ENCODE data around the gene SNPH.
"Not testable (repeated sequence)": the region's sequence is repeated elsewhere in the genome, so short reads cannot be mapped to it uniquely, and the experiment has no call there.

The SNPH gene

DNA sequence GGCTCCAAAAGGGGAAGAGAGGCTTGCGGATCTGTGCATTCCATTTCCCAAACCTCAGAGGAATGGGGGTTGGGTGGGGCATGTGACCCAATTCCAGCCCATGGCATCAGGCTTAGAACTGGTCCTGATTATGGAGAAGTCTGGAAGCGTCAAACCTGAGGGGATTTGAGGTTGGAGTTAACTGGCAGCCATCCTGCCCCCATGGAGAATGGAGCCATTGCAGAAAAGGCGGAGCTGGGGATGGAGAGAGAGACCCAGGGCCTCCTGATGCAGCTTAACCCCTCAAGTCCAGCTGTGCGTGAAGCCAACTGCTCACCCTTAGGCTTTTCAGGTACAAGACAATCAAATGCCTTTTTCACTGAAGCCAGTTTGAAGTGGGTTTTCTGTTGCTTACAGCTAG lies 72.7 kb downstream of the SNPH start:
- DNase-seq (ENCODE audit: low spot score), result no peak
- Histone ChIP-seq H4K8ac (ENCODE audit: low read depth, low read length) (no peak overlapping the region), H3K27me3 (ENCODE audit: control insufficient read depth in 3 of 3, insufficient read depth in 3 of 3, low read depth in 1 of 3, low read length in 3 of 3) (no peaks in the 10 kb centered on the region), H3K9me3 (replicated peaks in 1 of 2; ENCODE audit: control insufficient read depth in 2 of 2, insufficient read depth in 1 of 2, low read depth in 1 of 2, low read length in 2 of 2) (no peaks in the 10 kb centered on the region), H3K4me1 (ENCODE audit: control insufficient read depth in 2 of 2, insufficient read depth in 1 of 2, low read depth in 1 of 2, low read length in 2 of 2) (peaks cover 0 to 6% of the 10 kb centered on the region in 2 donors), H2BK120ac (ENCODE audit: low read depth, low read length) (no peak overlapping the region), H2AK5ac (ENCODE audit: low read depth, low read length) (no peak overlapping the region), H3K4me2 (ENCODE audit: insufficient read depth, low read length, poor library complexity, severe bottlenecking) (no peak overlapping the region), H3K23ac (ENCODE audit: low read depth, low read length, poor library complexity) (peak overlapping the region; percentile 34), H3K18ac (ENCODE audit: low read length) (no peak overlapping the region), H2AFZ (ENCODE audit: low read length) (no peak overlapping the region), H4K91ac (ENCODE audit: low read depth, low read length, poor library complexity) (no peak overlapping the region), H3K9ac (ENCODE audit: low read depth, low read length, poor library complexity) (no peak overlapping the region), H3K27ac (replicated peaks; ENCODE audit: low read length) (no peak overlapping the region), H2BK5ac (ENCODE audit: low read length) (no peak overlapping the region), H3K79me1 (ENCODE audit: low read depth, low read length) (peaks cover 4% of the 10 kb centered on the region), H3K36me3 (replicated peaks in 1 of 2; ENCODE audit: control insufficient read depth in 2 of 2, insufficient read depth in 2 of 2, low read length in 2 of 2) (peaks cover 0 to 4% of the 10 kb centered on the region in 2 donors), H3K4me3 (ENCODE audit: low read length in 2 of 2) (no peak overlapping the region), H3K4ac (ENCODE audit: low read length) (no peak overlapping the region), H2BK12ac (ENCODE audit: low read length) (no peak overlapping the region), H3K14ac (ENCODE audit: low read length) (no peak overlapping the region), H2BK15ac (ENCODE audit: low read length) (no peak overlapping the region)
- WGBS, 2 donors (ENCODE audit: extremely low coverage in 2 of 2, insufficient read length in 2 of 2, insufficient replicate concordance in 1 of 2), result no CpG with 5 or more reads among the region's 4 CpGs

DNA sequence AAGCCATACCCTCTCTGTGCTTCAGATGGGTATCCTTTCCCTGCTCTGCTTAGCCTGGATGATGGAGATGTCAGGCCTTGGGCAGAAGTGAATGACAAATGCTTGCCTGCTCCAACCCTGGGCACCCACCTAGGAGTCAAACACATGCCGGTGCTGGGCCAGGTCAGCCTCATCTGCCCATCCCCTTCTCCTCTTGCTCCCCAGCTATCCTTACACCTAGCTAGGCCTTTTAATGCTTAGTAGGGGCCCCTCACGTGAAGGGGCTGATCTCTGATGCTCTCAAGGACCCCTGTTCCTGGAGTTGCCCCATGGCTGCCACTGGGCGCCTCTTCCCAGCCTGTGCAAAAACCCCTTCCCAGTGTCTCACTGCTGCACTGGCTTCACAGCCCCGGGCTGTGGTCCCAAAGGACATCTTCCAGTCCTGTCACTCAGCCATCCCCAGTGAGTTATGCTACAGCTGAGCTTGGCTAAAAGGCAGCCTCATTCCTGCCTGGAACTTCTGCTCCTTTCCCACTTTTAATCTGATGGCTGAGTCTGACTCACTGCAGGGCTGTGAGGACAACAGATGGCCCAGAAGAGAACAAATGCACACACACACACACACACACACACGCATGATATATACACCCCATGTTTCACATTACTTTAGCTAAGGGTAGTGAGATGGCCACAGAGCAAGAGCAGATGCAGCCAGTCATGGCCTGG lies 75.6 kb downstream of the SNPH start:
- no peak overlapping the region for H2AK5ac ChIP-seq (ENCODE audit: low read depth, low read length)
- no CpG with 5 or more reads among the region's 5 CpGs for WGBS, 2 donors (ENCODE audit: extremely low coverage in 2 of 2, insufficient read length in 2 of 2, insufficient replicate concordance in 1 of 2)
- no peak overlapping the region for H4K8ac ChIP-seq (ENCODE audit: low read depth, low read length)
- H3K4me3 ChIP-seq (ENCODE audit: low read length in 2 of 2), result no peak overlapping the region
- peaks cover 0 to 3% of the 10 kb centered on the region in 2 donors for H3K36me3 ChIP-seq (replicated peaks in 1 of 2; ENCODE audit: control insufficient read depth in 2 of 2, insufficient read depth in 2 of 2, low read length in 2 of 2)
- H3K4me1 ChIP-seq (ENCODE audit: control insufficient read depth in 2 of 2, insufficient read depth in 1 of 2, low read depth in 1 of 2, low read length in 2 of 2), result peaks cover 0 to 2% of the 10 kb centered on the region in 2 donors
- H3K79me1 ChIP-seq (ENCODE audit: low read depth, low read length), result peaks cover 7% of the 10 kb centered on the region
- no peak overlapping the region for H3K18ac ChIP-seq (ENCODE audit: low read length)
- H3K4me2 ChIP-seq (ENCODE audit: insufficient read depth, low read length, poor library complexity, severe bottlenecking), result no peak overlapping the region
- no peak overlapping the region for H3K23ac ChIP-seq (ENCODE audit: low read depth, low read length, poor library complexity)
- no peak overlapping the region for H3K27ac ChIP-seq (replicated peaks; ENCODE audit: low read length)
- no peak overlapping the region for H3K14ac ChIP-seq (ENCODE audit: low read length)
- H2AFZ ChIP-seq (ENCODE audit: low read length), result no peak overlapping the region
- H2BK120ac ChIP-seq (ENCODE audit: low read depth, low read length), result no peak overlapping the region
- H3K4ac ChIP-seq (ENCODE audit: low read length), result no peak overlapping the region
- no peaks in the 10 kb centered on the region for H3K27me3 ChIP-seq (ENCODE audit: control insufficient read depth in 3 of 3, insufficient read depth in 3 of 3, low read depth in 1 of 3, low read length in 3 of 3)
- DNase-seq (ENCODE audit: low spot score), result no peak
- H2BK12ac ChIP-seq (ENCODE audit: low read length), result no peak overlapping the region
- H3K9ac ChIP-seq (ENCODE audit: low read depth, low read length, poor library complexity), result no peak overlapping the region
- H2BK15ac ChIP-seq (ENCODE audit: low read length), result no peak overlapping the region
- peaks cover 0 to 3% of the 10 kb centered on the region in 2 donors for H3K9me3 ChIP-seq (replicated peaks in 1 of 2; ENCODE audit: control insufficient read depth in 2 of 2, insufficient read depth in 1 of 2, low read depth in 1 of 2, low read length in 2 of 2)
- peak overlapping the region; percentile 38 for H4K91ac ChIP-seq (ENCODE audit: low read depth, low read length, poor library complexity)
- H2BK5ac ChIP-seq (ENCODE audit: low read length), result no peak overlapping the region

DNA sequence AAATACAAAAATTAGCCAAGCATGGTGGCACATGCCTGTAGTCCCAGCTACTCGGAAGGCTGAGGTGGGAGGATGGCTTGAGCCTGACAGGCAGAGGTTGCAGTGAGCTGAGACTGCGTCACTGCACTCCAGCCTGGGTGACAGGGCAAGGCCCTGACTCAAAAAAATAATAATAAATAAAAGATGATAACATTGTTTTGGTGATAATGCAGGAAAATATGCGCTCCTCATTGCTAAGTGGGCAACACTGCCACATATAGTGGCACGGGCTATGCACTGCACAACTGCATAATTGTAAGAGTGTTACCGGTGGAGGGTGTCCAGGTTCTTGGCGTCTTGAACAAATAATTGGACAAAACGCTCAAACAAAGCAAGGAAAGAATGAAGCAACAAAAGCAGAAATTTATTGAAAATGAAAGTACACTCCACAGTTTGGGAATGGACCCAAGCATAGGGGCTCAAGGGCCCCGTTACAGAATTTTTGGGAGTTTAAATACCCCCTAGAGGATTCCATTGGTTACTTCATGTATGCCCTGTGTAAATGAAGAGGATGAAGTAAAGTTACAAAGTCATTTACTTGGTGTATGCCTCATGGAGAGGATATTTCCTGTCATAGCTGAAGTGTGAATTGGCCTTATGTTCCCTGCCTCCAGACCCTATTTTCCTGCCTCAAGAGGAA lies 77.5 kb downstream of the SNPH start:
- H3K14ac ChIP-seq (ENCODE audit: low read length); H3K79me1 ChIP-seq (ENCODE audit: low read depth, low read length): not testable (repeated sequence)
- WGBS, 2 donors (ENCODE audit: extremely low coverage in 2 of 2, insufficient read length in 2 of 2, insufficient replicate concordance in 1 of 2), result no CpG with 5 or more reads among the region's 8 CpGs

DNA sequence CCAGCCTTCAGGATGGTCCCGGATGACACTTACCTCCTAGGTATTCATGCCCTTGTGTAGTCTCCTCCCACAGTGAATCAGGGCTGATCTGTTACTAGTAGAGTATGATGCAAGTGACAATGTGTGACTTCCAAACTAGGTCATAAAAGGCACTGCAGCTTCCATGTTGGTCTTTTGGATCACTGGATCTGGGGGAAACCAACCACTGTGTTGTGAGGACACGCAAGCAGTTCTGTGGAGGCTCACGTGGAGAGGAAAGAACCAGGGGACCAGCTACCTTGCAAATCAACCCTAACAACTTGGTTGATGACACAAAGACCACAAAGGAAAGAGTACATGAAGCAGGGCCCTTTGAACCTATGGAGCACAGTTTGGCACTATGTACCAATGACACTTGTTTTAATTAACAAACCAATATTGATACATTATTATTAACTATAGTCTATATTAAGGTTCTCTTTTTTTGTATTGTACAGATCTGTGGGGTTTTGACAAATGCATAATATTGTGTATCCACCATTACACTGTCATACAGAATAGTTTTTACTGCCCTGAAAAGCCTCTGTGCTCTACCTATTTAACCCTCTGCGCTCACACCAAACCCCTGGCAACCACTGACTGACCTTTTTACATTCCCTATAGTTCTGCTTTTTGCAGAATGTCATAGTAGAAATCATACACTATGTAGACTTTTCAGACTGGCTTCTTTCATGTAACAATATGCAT lies 79.1 kb downstream of the SNPH start:
- Histone ChIP-seq H2BK15ac (ENCODE audit: low read length) (no peak overlapping the region), H3K18ac (ENCODE audit: low read length) (no peak overlapping the region), H3K9ac (ENCODE audit: low read depth, low read length, poor library complexity) (no peak overlapping the region), H3K79me1 (ENCODE audit: low read depth, low read length) (peaks cover 7% of the 10 kb centered on the region), H2AK5ac (ENCODE audit: low read depth, low read length) (no peak overlapping the region), H3K36me3 (replicated peaks in 1 of 2; ENCODE audit: control insufficient read depth in 2 of 2, insufficient read depth in 2 of 2, low read length in 2 of 2) (peaks cover 0 to 3% of the 10 kb centered on the region in 2 donors), H3K4me2 (ENCODE audit: insufficient read depth, low read length, poor library complexity, severe bottlenecking) (no peak overlapping the region), H3K23ac (ENCODE audit: low read depth, low read length, poor library complexity) (no peak overlapping the region), H3K4me3 (ENCODE audit: low read length in 2 of 2) (no peak overlapping the region), H3K27ac (replicated peaks; ENCODE audit: low read length) (no peak overlapping the region), H3K9me3 (replicated peaks in 1 of 2; ENCODE audit: control insufficient read depth in 2 of 2, insufficient read depth in 1 of 2, low read depth in 1 of 2, low read length in 2 of 2) (peaks cover 0 to 3% of the 10 kb centered on the region in 2 donors), H2BK120ac (ENCODE audit: low read depth, low read length) (no peak overlapping the region), H2BK5ac (ENCODE audit: low read length) (no peak overlapping the region), H4K91ac (ENCODE audit: low read depth, low read length, poor library complexity) (no peak overlapping the region), H3K4ac (ENCODE audit: low read length) (no peak overlapping the region), H3K4me1 (ENCODE audit: control insufficient read depth in 2 of 2, insufficient read depth in 1 of 2, low read depth in 1 of 2, low read length in 2 of 2) (no peaks in the 10 kb centered on the region), H2BK12ac (ENCODE audit: low read length) (no peak overlapping the region), H3K14ac (ENCODE audit: low read length) (no peak overlapping the region), H3K27me3 (ENCODE audit: control insufficient read depth in 3 of 3, insufficient read depth in 3 of 3, low read depth in 1 of 3, low read length in 3 of 3) (no peaks in the 10 kb centered on the region), H2AFZ (ENCODE audit: low read length) (no peak overlapping the region), H4K8ac (ENCODE audit: low read depth, low read length) (no peak overlapping the region)
- WGBS, 2 donors (ENCODE audit: extremely low coverage in 2 of 2, insufficient read length in 2 of 2, insufficient replicate concordance in 1 of 2), result no CpG with 5 or more reads among the region's 4 CpGs
- no peak for DNase-seq (ENCODE audit: low spot score)

More for the DNA sequence above, 77.5 kb downstream of the SNPH start:
- H2BK15ac ChIP-seq (ENCODE audit: low read length); H3K4me2 ChIP-seq (ENCODE audit: insufficient read depth, low read length, poor library complexity, severe bottlenecking); H4K8ac ChIP-seq (ENCODE audit: low read depth, low read length); H4K91ac ChIP-seq (ENCODE audit: low read depth, low read length, poor library complexity); H2BK120ac ChIP-seq (ENCODE audit: low read depth, low read length); H3K9ac ChIP-seq (ENCODE audit: low read depth, low read length, poor library complexity); H2AFZ ChIP-seq (ENCODE audit: low read length); H2AK5ac ChIP-seq (ENCODE audit: low read depth, low read length); DNase-seq (ENCODE audit: low spot score); H3K27me3 ChIP-seq (ENCODE audit: control insufficient read depth in 3 of 3, insufficient read depth in 3 of 3, low read depth in 1 of 3, low read length in 3 of 3); H3K4ac ChIP-seq (ENCODE audit: low read length); H2BK5ac ChIP-seq (ENCODE audit: low read length); H3K36me3 ChIP-seq (replicated peaks in 1 of 2; ENCODE audit: control insufficient read depth in 2 of 2, insufficient read depth in 2 of 2, low read length in 2 of 2); H3K18ac ChIP-seq (ENCODE audit: low read length); H3K9me3 ChIP-seq (replicated peaks in 1 of 2; ENCODE audit: control insufficient read depth in 2 of 2, insufficient read depth in 1 of 2, low read depth in 1 of 2, low read length in 2 of 2); H3K4me3 ChIP-seq (ENCODE audit: low read length in 2 of 2); H3K23ac ChIP-seq (ENCODE audit: low read depth, low read length, poor library complexity); H3K27ac ChIP-seq (replicated peaks; ENCODE audit: low read length); H2BK12ac ChIP-seq (ENCODE audit: low read length); H3K4me1 ChIP-seq (ENCODE audit: control insufficient read depth in 2 of 2, insufficient read depth in 1 of 2, low read depth in 1 of 2, low read length in 2 of 2): not testable (repeated sequence)
